IPS-18c (cell line): ENCODE measurements around the gene NRXN3.

Experiments used
- H3K4me3 ChIP-seq: 2 replicates; pipeline ENCODE4 v1.7.0; 2013; ENCODE audit warnings: low read depth, mild to moderate bottlenecking, low read length, moderate library complexity; ENCODE audit not compliant: insufficient read depth
- H3K9me3 ChIP-seq: one replicate; pipeline ENCODE4 v1.6.1; 2013; ENCODE audit warnings: mild to moderate bottlenecking, low read length, moderate library complexity; ENCODE audit not compliant: control insufficient read depth, insufficient read depth

NRXN3 gene

GRCh38 chr14:78657451-78657850 is 487.3 kb downstream of the NRXN3 start:
- Histone ChIP-seq H3K9me3 (no peaks in the 10 kb centered on the region), H3K4me3 (no peak overlapping the region)

- H3K9me3 ChIP-seq, result no peaks in the 10 kb centered on the region
- no peak overlapping the region for H3K4me3 ChIP-seq
Observed at GRCh38 chr14:78664841-78665240, 494.7 kb downstream of the NRXN3 start.

- no peak overlapping the region for H3K4me3 ChIP-seq
- H3K9me3 ChIP-seq, result no peaks in the 10 kb centered on the region
Observed at GRCh38 chr14:78666336-78667056, 496.3 kb downstream of the NRXN3 start.

GRCh38 chr14:78667141-78667540 is 497.0 kb downstream of the NRXN3 start:
- Histone ChIP-seq H3K9me3 (no peaks in the 10 kb centered on the region), H3K4me3 (no peak overlapping the region)

- Histone ChIP-seq H3K4me3 (no peak overlapping the region), H3K9me3 (no peaks in the 10 kb centered on the region)
Observed at GRCh38 chr14:78673845-78674244, 503.7 kb downstream of the NRXN3 start.

- Histone ChIP-seq H3K4me3 (no peak overlapping the region), H3K9me3 (no peaks in the 10 kb centered on the region)
Observed at GRCh38 chr14:78674820-78675219, 504.6 kb downstream of the NRXN3 start.

- no peak overlapping the region for H3K4me3 ChIP-seq
- no peaks in the 10 kb centered on the region for H3K9me3 ChIP-seq
Observed at GRCh38 chr14:78683206-78683605, 513.0 kb downstream of the NRXN3 start.

- no peak overlapping the region for H3K4me3 ChIP-seq
- no peaks in the 10 kb centered on the region for H3K9me3 ChIP-seq
Observed at GRCh38 chr14:78683981-78684380, 513.8 kb downstream of the NRXN3 start.

- no peak overlapping the region for H3K4me3 ChIP-seq
Observed at GRCh38 chr14:78688503-78688902, 518.3 kb downstream of the NRXN3 start.

GRCh38 chr14:78690836-78691235 is 520.7 kb downstream of the NRXN3 start:
- Histone ChIP-seq H3K4me3 (no peak overlapping the region), H3K9me3 (no peaks in the 10 kb centered on the region)

More at GRCh38 chr14:78688503-78688902, 518.3 kb downstream of the NRXN3 start:
- H3K9me3 ChIP-seq, result no peaks in the 10 kb centered on the region

- Histone ChIP-seq H3K9me3 (no peaks in the 10 kb centered on the region), H3K4me3 (no peak overlapping the region)
Observed at GRCh38 chr14:78697341-78697740, 527.2 kb downstream of the NRXN3 start.

- Histone ChIP-seq H3K4me3 (no peak overlapping the region), H3K9me3 (no peaks in the 10 kb centered on the region)
Observed at GRCh38 chr14:78698991-78699390, 528.8 kb downstream of the NRXN3 start.

GRCh38 chr14:78700236-78700635 is 530.1 kb downstream of the NRXN3 start:
- no peaks in the 10 kb centered on the region for H3K9me3 ChIP-seq
- H3K4me3 ChIP-seq, result no peak overlapping the region

GRCh38 chr14:78701246-78701645 is 531.1 kb downstream of the NRXN3 start:
- Histone ChIP-seq H3K9me3 (no peaks in the 10 kb centered on the region), H3K4me3 (no peak overlapping the region)

GRCh38 chr14:78704965-78705364 is 534.8 kb downstream of the NRXN3 start:
- Histone ChIP-seq H3K9me3 (no peaks in the 10 kb centered on the region), H3K4me3 (no peak overlapping the region)

GRCh38 chr14:78705989-78706388 is 535.8 kb downstream of the NRXN3 start:
- H3K4me3 ChIP-seq, result no peak overlapping the region

GRCh38 chr14:78709795-78710557 is 539.8 kb downstream of the NRXN3 start:
- Histone ChIP-seq H3K9me3 (no peaks in the 10 kb centered on the region), H3K4me3 (no peak overlapping the region)

More at GRCh38 chr14:78705989-78706388, 535.8 kb downstream of the NRXN3 start:
- H3K9me3 ChIP-seq, result no peaks in the 10 kb centered on the region

GRCh38 chr14:78710963-78711362 is 540.8 kb downstream of the NRXN3 start:
- H3K4me3 ChIP-seq, result no peak overlapping the region

More at GRCh38 chr14:78710963-78711362, 540.8 kb downstream of the NRXN3 start:
- no peaks in the 10 kb centered on the region for H3K9me3 ChIP-seq
